OCI-M2 (cell line): ENCODE data around the gene HYAL3.

Source experiments
- DNase-seq: peaks from one replicate; lab custom pipeline; 2025; ENCODE audit not compliant: unreplicated experiment; lab: John Stamatoyannopoulos, UW

HYAL3 gene

GRCh38 chr3:50330330-50330729 lies 31.1 kb upstream of the HYAL3 start:
- DNase-seq: no peak

GRCh38 chr3:50327943-50328691 lies 28.9 kb upstream of the HYAL3 start, which contains the start of gene TUSC2:
TSS of gene TUSC2 (minus strand) at chr3:50328223. CDS start at chr3:50328099, 124 bp downstream.
- DNase-seq: peak; percentile 79

GRCh38 chr3:50327129-50327528 lies 27.9 kb upstream of the HYAL3 start:
- DNase-seq: no peak

- no peak for DNase-seq
These were observed 27.0 kb upstream of the HYAL3 start for GRCh38 chr3:50326182-50326541.

- DNase-seq: no peak
These were observed 26.4 kb upstream of the HYAL3 start for GRCh38 chr3:50325497-50326181.

- no peak for DNase-seq
These were observed 25.9 kb upstream of the HYAL3 start for GRCh38 chr3:50325113-50325480.

GRCh38 chr3:50324351-50325112 lies 25.3 kb upstream of the HYAL3 start:
- peak; percentile 47 for DNase-seq

GRCh38 chr3:50323614-50324199 lies 24.5 kb upstream of the HYAL3 start:
- DNase-seq: no peak

GRCh38 chr3:50323092-50323600 lies 23.9 kb upstream of the HYAL3 start:
- DNase-seq: no peak

GRCh38 chr3:50322386-50323091 lies 23.3 kb upstream of the HYAL3 start, which contains the start of gene HYAL2:
TSS of gene HYAL2 (minus strand) at chr3:50322745. CDS start at chr3:50320489, 2,256 bp downstream.
- DNase-seq: no peak

GRCh38 chr3:50322115-50322385 lies 22.8 kb upstream of the HYAL3 start:
- DNase-seq: no peak

- peak; percentile 61 for DNase-seq
These were observed 22.3 kb upstream of the HYAL3 start for GRCh38 chr3:50321336-50322114.

GRCh38 chr3:50320853-50321335 lies 21.7 kb upstream of the HYAL3 start:
- no peak for DNase-seq

- no peak for DNase-seq
These were observed 20.9 kb upstream of the HYAL3 start for GRCh38 chr3:50319894-50320625.

GRCh38 chr3:50319181-50319893 lies 20.1 kb upstream of the HYAL3 start:
- no peak for DNase-seq

- no peak for DNase-seq
These were observed 19.4 kb upstream of the HYAL3 start for GRCh38 chr3:50318615-50319014.

- no peak for DNase-seq
These were observed 19.0 kb upstream of the HYAL3 start for GRCh38 chr3:50318163-50318562.

- no peak for DNase-seq
These were observed 18.1 kb upstream of the HYAL3 start for GRCh38 chr3:50317300-50317699.
